Mesenchymal stem cell (in vitro differentiated cells and primary cell): ENCODE data around the gene BMERB1.
A peak's percentile ranks its signal among the peaks of the same experiment; 100 is the strongest.

ENCODE experiments used
- DNase-seq: peaks from one replicate; pipeline ENCODE4 v3.0.0-alpha.2; 2013
- H2AFZ ChIP-seq: one replicate; pipeline ENCODE4 v1.6.1; 2013; ENCODE audit warnings: low read depth, mild to moderate bottlenecking, control low read depth, inconsistent platforms, low read length, moderate library complexity
- H2AK5ac ChIP-seq: 2 replicates; pipeline ENCODE4 v1.6.1; 2013; ENCODE audit warnings: low read length, moderate library complexity, mild to moderate bottlenecking, inconsistent platforms; ENCODE audit not compliant: severe bottlenecking
- H2BK120ac ChIP-seq: one replicate; pipeline ENCODE4 v1.6.1; 2013; ENCODE audit warnings: low read depth, mild to moderate bottlenecking, inconsistent platforms, low read length, moderate library complexity
- H2BK12ac ChIP-seq, 2 experiments: one replicate each; pipeline ENCODE4 v1.6.1; 2013; ENCODE audit warnings: inconsistent platforms in 2 of 2, low read length in 2 of 2, mild to moderate bottlenecking in 2 of 2, moderate library complexity in 2 of 2, control low read depth in 1 of 2
- H2BK15ac ChIP-seq: one replicate; pipeline ENCODE4 v1.6.1; 2013; ENCODE audit warnings: mild to moderate bottlenecking, low read depth, inconsistent platforms; ENCODE audit not compliant: poor library complexity, severe bottlenecking
- H2BK5ac ChIP-seq: 2 replicates; pipeline ENCODE4 v1.6.1; 2013; ENCODE audit warnings: low read depth, mild to moderate bottlenecking, low read length, control low read depth, inconsistent platforms; ENCODE audit not compliant: poor library complexity, severe bottlenecking
- H3K14ac ChIP-seq, 2 experiments: one replicate each; pipeline ENCODE4 v1.6.1; 2013; ENCODE audit warnings: inconsistent platforms in 2 of 2, low read length in 2 of 2, control low read depth in 1 of 2, mild to moderate bottlenecking in 1 of 2, moderate library complexity in 1 of 2
- H3K18ac ChIP-seq, 2 experiments: one replicate each; pipeline ENCODE4 v1.6.1; 2013; ENCODE audit warnings: inconsistent platforms in 2 of 2, low read length in 2 of 2, control low read depth in 1 of 2, low read depth in 1 of 2, mild to moderate bottlenecking in 1 of 2
- H3K23ac ChIP-seq, 2 experiments: one replicate each; pipeline ENCODE4 v1.6.1; 2013; ENCODE audit warnings: inconsistent platforms in 2 of 2, low read length in 2 of 2, mild to moderate bottlenecking in 2 of 2, moderate library complexity in 2 of 2, control low read depth in 1 of 2
- H3K27ac ChIP-seq: 2 replicates; pipeline ENCODE4 v1.5.1; 2013; ENCODE audit warnings: mild to moderate bottlenecking, moderate library complexity, low read length, control low read depth, inconsistent platforms; ENCODE audit not compliant: poor library complexity, severe bottlenecking
- H3K27me3 ChIP-seq, 2 experiments: 2 replicates each; pipeline versions ENCODE4 v1.6.1 to v1.7.0; 2013; ENCODE audit warnings: low read length in 2 of 2, mild to moderate bottlenecking in 2 of 2, moderate library complexity in 2 of 2, control low read depth in 1 of 2, inconsistent platforms in 1 of 2; ENCODE audit not compliant: control insufficient read depth in 1 of 2, insufficient read depth in 1 of 2
- H3K36me3 ChIP-seq, 2 experiments: 2 replicates each; pipeline versions ENCODE4 v1.6.1 to v1.7.0; 2013; ENCODE audit warnings: low read length in 2 of 2, control low read depth in 1 of 2, inconsistent platforms in 1 of 2, low read depth in 1 of 2, mild to moderate bottlenecking in 1 of 2; ENCODE audit not compliant: insufficient read depth in 2 of 2, control insufficient read depth in 1 of 2
- H3K4ac ChIP-seq, 2 experiments: one replicate each; pipeline ENCODE4 v1.6.1; 2013; ENCODE audit warnings: inconsistent platforms in 2 of 2, low read length in 2 of 2, mild to moderate bottlenecking in 2 of 2, moderate library complexity in 2 of 2, control low read depth in 1 of 2, low read depth in 1 of 2
- H3K4me1 ChIP-seq: 2 replicates; pipeline ENCODE4 v1.6.1; 2013; ENCODE audit warnings: low read depth, low read length, control low read depth; ENCODE audit not compliant: control insufficient read depth, insufficient read depth
- H3K4me2 ChIP-seq: 2 replicates; pipeline ENCODE4 v1.6.1; 2013; ENCODE audit warnings: low read length, mild to moderate bottlenecking, inconsistent platforms; ENCODE audit not compliant: poor library complexity, severe bottlenecking
- H3K4me3 ChIP-seq, 2 experiments: 2 replicates each; pipeline versions ENCODE4 v1.5.1 to v1.7.0; 2013; ENCODE audit warnings: low read length in 2 of 2, mild to moderate bottlenecking in 2 of 2, control low read depth in 1 of 2, low read depth in 1 of 2; ENCODE audit not compliant: insufficient read depth in 1 of 2
- H3K79me1 ChIP-seq: replicated peaks from 2 replicates; pipeline ENCODE4 v1.6.1; 2013; ENCODE audit warnings: mild to moderate bottlenecking, control low read depth, low read length, inconsistent platforms; ENCODE audit not compliant: poor library complexity, severe bottlenecking
- H3K9ac ChIP-seq: 2 replicates; pipeline ENCODE4 v1.7.0; 2013; ENCODE audit warnings: mild to moderate bottlenecking, low read length, moderate library complexity
- H3K9me3 ChIP-seq: 2 replicates; pipeline ENCODE4 v1.7.0; 2013; ENCODE audit warnings: mild to moderate bottlenecking, low read length; ENCODE audit not compliant: control insufficient read depth
- H4K8ac ChIP-seq: one replicate; pipeline ENCODE4 v1.6.1; 2013; ENCODE audit warnings: inconsistent platforms, mild to moderate bottlenecking, low read length, moderate library complexity
- H4K91ac ChIP-seq: one replicate; pipeline ENCODE4 v1.6.1; 2013; ENCODE audit warnings: mild to moderate bottlenecking, low read length, inconsistent platforms
- WGBS: methylation state at CpG from one replicate; pipeline ENCODE4 v1.1.7; 2013; ENCODE audit warnings: mixed read lengths; 5-methylcytosine and 5-hydroxymethylcytosine counted together

Gene BMERB1

DNA sequence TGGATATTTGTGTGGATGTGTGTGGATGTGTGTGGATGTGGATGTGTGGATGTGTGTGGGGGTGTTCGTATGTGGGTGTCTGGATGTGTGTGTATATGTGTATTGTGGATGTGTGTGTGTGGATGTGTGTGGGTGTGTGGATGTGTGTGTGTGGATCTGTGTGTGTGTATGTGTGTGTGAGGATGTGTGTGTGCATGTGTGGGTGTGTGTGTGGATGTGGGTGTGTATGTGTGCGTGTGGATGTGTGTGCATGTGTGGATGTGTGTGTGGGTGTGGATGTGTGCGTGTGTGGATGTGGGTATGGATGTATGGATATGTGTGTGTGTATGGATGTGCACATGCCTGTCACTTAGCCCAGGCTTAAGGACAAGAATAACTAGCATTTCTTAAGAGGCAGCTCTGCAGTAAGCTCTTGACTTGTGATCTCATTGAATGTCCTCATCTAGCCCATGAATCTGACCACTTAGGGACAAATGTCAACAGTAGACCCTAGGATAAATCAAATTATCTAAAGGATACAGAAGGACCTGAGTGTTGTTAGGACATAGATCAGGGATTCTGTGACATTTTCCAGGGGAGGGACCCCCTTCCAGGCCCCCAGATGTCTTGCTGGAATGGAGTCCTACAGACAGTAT, 83.5 kb downstream of the BMERB1 start:
- no peak overlapping the region for H3K4me2 ChIP-seq
- peak overlapping the region; percentile 17 for H3K27ac ChIP-seq
- H3K79me1 ChIP-seq, result peaks cover 17% of the 10 kb centered on the region
- peaks cover 13% of the 10 kb centered on the region for H3K4me1 ChIP-seq
- H2BK15ac ChIP-seq, result no peak overlapping the region
- no peak overlapping the region for H3K4ac ChIP-seq
- H2AFZ ChIP-seq, result no peak overlapping the region
- H3K18ac ChIP-seq, result peak overlapping the region; percentile 4 to 14
- H2BK12ac ChIP-seq, result peak overlapping the region in 1 of 2 experiments; percentile 82
- peak overlapping the region in 1 of 2 experiments; percentile 37 for H3K14ac ChIP-seq
- peak; percentile 39 for DNase-seq
- peak overlapping the region; percentile 81 for H2AK5ac ChIP-seq
- H3K9ac ChIP-seq, result peak overlapping the region; percentile 1
- H3K9me3 ChIP-seq, result no peaks in the 10 kb centered on the region
- H2BK5ac ChIP-seq, result no peak overlapping the region
- H4K8ac ChIP-seq, result no peak overlapping the region
- H3K23ac ChIP-seq, result no peak overlapping the region
- H3K36me3 ChIP-seq, result peaks cover 4 to 57% of the 10 kb centered on the region in 2 experiments
- peak overlapping the region; percentile 92 for H4K91ac ChIP-seq
- WGBS, result 99% methylated on average over 3 of the region's 3 CpGs
- no peak overlapping the region for H3K4me3 ChIP-seq
- no peak overlapping the region for H2BK120ac ChIP-seq
- H3K27me3 ChIP-seq, result no peaks in the 10 kb centered on the region

- Histone ChIP-seq H2AFZ (no peak overlapping the region), H3K4me2 (peak overlapping the region; percentile 1), H2BK12ac (peak overlapping the region in 1 of 2 experiments; percentile 82), H2BK5ac (no peak overlapping the region), H3K36me3 (peaks cover 9 to 62% of the 10 kb centered on the region in 2 experiments), H4K91ac (peak overlapping the region; percentile 22), H3K4ac (peak overlapping the region in 1 of 2 experiments; percentile 21), H3K9ac (peak overlapping the region; percentile 19), H3K18ac (no peak overlapping the region), H3K4me1 (peaks cover 13% of the 10 kb centered on the region), H3K14ac (no peak overlapping the region), H3K27ac (peak overlapping the region; percentile 59), H3K23ac (no peak overlapping the region), H3K9me3 (no peaks in the 10 kb centered on the region), H2BK15ac (no peak overlapping the region), H3K27me3 (no peaks in the 10 kb centered on the region), H3K4me3 (no peak overlapping the region), H3K79me1 (peaks cover 23% of the 10 kb centered on the region), H4K8ac (no peak overlapping the region), H2AK5ac (peak overlapping the region; percentile 81), H2BK120ac (no peak overlapping the region)
- DNase-seq, result peak; percentile 71
- 53% methylated on average over 11 of the region's 12 CpGs for WGBS
Observed at GRCh38 chr16:15518381-15519351, 84.3 kb downstream of the BMERB1 start.

- Histone ChIP-seq H2BK120ac (no peak overlapping the region), H3K4me3 (no peak overlapping the region), H3K14ac (no peak overlapping the region), H3K23ac (no peak overlapping the region), H3K4me2 (no peak overlapping the region), H3K9me3 (no peaks in the 10 kb centered on the region), H3K36me3 (peaks cover 9 to 71% of the 10 kb centered on the region in 2 experiments), H3K4ac (peak overlapping the region; percentile 15 to 56), H2BK12ac (peak overlapping the region in 1 of 2 experiments; percentile 8), H3K27me3 (no peaks in the 10 kb centered on the region), H3K4me1 (peaks cover 13% of the 10 kb centered on the region), H4K8ac (no peak overlapping the region), H4K91ac (no peak overlapping the region), H3K9ac (no peak overlapping the region), H2AFZ (no peak overlapping the region), H3K18ac (peak overlapping the region in 1 of 2 experiments; percentile 6), H2BK15ac (peak overlapping the region; percentile 12), H2AK5ac (no peak overlapping the region), H3K79me1 (peaks cover 24% of the 10 kb centered on the region), H2BK5ac (no peak overlapping the region), H3K27ac (no peak overlapping the region)
- DNase-seq, result no peak
- WGBS, result 87% methylated on average over 7 of the region's 9 CpGs
Observed at GRCh38 chr16:15519790-15520189, 85.4 kb downstream of the BMERB1 start.

- peak overlapping the region; percentile 54 for H2BK120ac ChIP-seq
- H4K8ac ChIP-seq, result peak overlapping the region; percentile 45
- peaks cover 29% of the 10 kb centered on the region for H3K79me1 ChIP-seq
- H3K27me3 ChIP-seq, result no peaks in the 10 kb centered on the region
- no peak overlapping the region for H2AFZ ChIP-seq
- H3K4me3 ChIP-seq, result peak overlapping the region in 1 of 2 experiments; percentile 13
- no peak overlapping the region for H2AK5ac ChIP-seq
- H3K9me3 ChIP-seq, result no peaks in the 10 kb centered on the region
- H3K9ac ChIP-seq, result peak overlapping the region; percentile 32
- H3K4me2 ChIP-seq, result no peak overlapping the region
- H2BK12ac ChIP-seq, result peak overlapping the region in 1 of 2 experiments; percentile 29
- peak overlapping the region in 1 of 2 experiments; percentile 62 for H3K14ac ChIP-seq
- peaks cover 13% of the 10 kb centered on the region for H3K4me1 ChIP-seq
- no peak overlapping the region for H3K27ac ChIP-seq
- H2BK15ac ChIP-seq, result no peak overlapping the region
- peak overlapping the region; percentile 16 to 87 for H3K18ac ChIP-seq
- peak overlapping the region; percentile 37 to 72 for H3K4ac ChIP-seq
- no peak overlapping the region for H2BK5ac ChIP-seq
- peak; percentile 30 for DNase-seq
- peaks cover 5 to 66% of the 10 kb centered on the region in 2 experiments for H3K36me3 ChIP-seq
- no peak overlapping the region for H3K23ac ChIP-seq
- H4K91ac ChIP-seq, result peak overlapping the region; percentile 19
Observed at GRCh38 chr16:15521390-15521757, 87.0 kb downstream of the BMERB1 start.
